HG03066 (cell line): ENCODE results near the gene THAP11.
"Not testable (repeated sequence)": the region's sequence is repeated elsewhere in the genome, so short reads cannot be mapped to it uniquely, and the experiment has no call there.

Source experiments
- ATAC-seq: cut with Tn5 transposase; IDR thresholded peaks from one replicate; pipeline ENCODE4 v1.9.1; 2021; ENCODE audit warnings: low read depth; ENCODE audit not compliant: unreplicated experiment

THAP11 gene

GRCh38 chr16:67833415-67834241 lies 8.5 kb upstream of the THAP11 start:
- ATAC-seq, result peak; percentile 96

- no peak for ATAC-seq
Measured at GRCh38 chr16:67834242-67834614, 7.9 kb upstream of the THAP11 start.

GRCh38 chr16:67837190-67837589 lies 4.9 kb upstream of the THAP11 start:
- not testable (repeated sequence) for ATAC-seq

- no peak for ATAC-seq
Measured at GRCh38 chr16:67837811-67838210, 4.3 kb upstream of the THAP11 start.

- no peak for ATAC-seq
Measured at GRCh38 chr16:67841198-67841815, 813 bp upstream of the THAP11 start.

- ATAC-seq, result peak; percentile 19
Measured at GRCh38 chr16:67842509-67843342, 606 bp downstream of the THAP11 start.

- no peak for ATAC-seq
Measured at GRCh38 chr16:67843343-67843765, 1.2 kb downstream of the THAP11 start.

GRCh38 chr16:67844497-67844896 lies 2.4 kb downstream of the THAP11 start:
- no peak for ATAC-seq

GRCh38 chr16:67845291-67846062 lies 3.4 kb downstream of the THAP11 start:
- no peak for ATAC-seq

GRCh38 chr16:67846063-67846319 lies 3.9 kb downstream of the THAP11 start:
- ATAC-seq, result no peak

GRCh38 chr16:67846320-67847063 lies 4.4 kb downstream of the THAP11 start, which contains the start of gene NUTF2:
Gene NUTF2 (plus strand): TSS chr16:67846933. CDS start chr16:67865131, 18,198 bp downstream.
- ATAC-seq, result peak; percentile 47

GRCh38 chr16:67847064-67847861 lies 5.1 kb downstream of the THAP11 start, which contains the start of gene CENPT:
Gene CENPT (minus strand): TSS chr16:67847693. CDS start chr16:67833859, 13,834 bp downstream.
- ATAC-seq, result peak; percentile 26

GRCh38 chr16:67848118-67848517 lies 6.0 kb downstream of the THAP11 start:
- no peak for ATAC-seq

GRCh38 chr16:67853670-67854069 lies 11.6 kb downstream of the THAP11 start:
- ATAC-seq, result no peak

- ATAC-seq, result no peak
Measured at GRCh38 chr16:67855789-67856188, 13.7 kb downstream of the THAP11 start.

- ATAC-seq, result no peak
Measured at GRCh38 chr16:67856927-67857546, 14.9 kb downstream of the THAP11 start.

- no peak for ATAC-seq
Measured at GRCh38 chr16:67857547-67858233, 15.6 kb downstream of the THAP11 start.

- ATAC-seq, result no peak
Measured at GRCh38 chr16:67858500-67858899, 16.4 kb downstream of the THAP11 start.
